Natural killer cell (primary cell): Measurements from ENCODE around the gene GCNT2. TPM values are rescaled to one million over a fixed set of nuclear protein-coding genes. Genes with fewer than 3 reads are reported as not detected.

Experiments used
- ATAC-seq, 3 donors: fragments of 150-1000 bp in 2 of 3; fragments of 200-7000 bp in 1 of 3; cut with Tn5 transposase; 1 replicate in 1 of 3; 2 replicates in 2 of 3; pipeline ENCODE4 v1.10.0; 2021; ENCODE audit warnings: mild to moderate bottlenecking in 2 of 3, moderate library complexity in 2 of 3
- DNase-seq, 2 donors: peaks; one replicate each; pipeline versions ENCODE4 v3.0.0 to v3.0.0-alpha.2; 2013 to 2021; ENCODE audit warnings: mixed read lengths in 1 of 2
- H3K27ac ChIP-seq: one replicate; pipeline ENCODE4 v1.5.1; 2013; ENCODE audit warnings: mild to moderate bottlenecking, low read length
- H3K27me3 ChIP-seq: one replicate; pipeline ENCODE4 v1.6.1; 2013; ENCODE audit warnings: low read length; ENCODE audit not compliant: control insufficient read depth, insufficient read depth
- H3K36me3 ChIP-seq: one replicate; pipeline ENCODE4 v1.6.1; 2013; ENCODE audit warnings: low read length; ENCODE audit not compliant: control insufficient read depth, insufficient read depth
- H3K4me1 ChIP-seq: one replicate; pipeline ENCODE4 v1.6.1; 2013; ENCODE audit warnings: low read length; ENCODE audit not compliant: control insufficient read depth, insufficient read depth
- H3K4me3 ChIP-seq: one replicate; pipeline ENCODE4 v1.5.1; 2013; ENCODE audit warnings: low read length
- H3K9me3 ChIP-seq: one replicate; pipeline ENCODE4 v1.6.1; 2013; ENCODE audit warnings: low read length; ENCODE audit not compliant: control insufficient read depth, insufficient read depth
- H3K27ac Mint-ChIP-seq, 2 donors: one replicate each; pipeline ENCODE4 v1.8.0; 2022; ENCODE audit warnings: mild to moderate bottlenecking in 2 of 2, mixed read lengths in 2 of 2, moderate library complexity in 1 of 2
- H3K27me3 Mint-ChIP-seq, 2 donors: one replicate each; pipeline ENCODE4 v1.8.0; 2022; ENCODE audit warnings: low read depth in 2 of 2, mixed read lengths in 2 of 2
- H3K36me3 Mint-ChIP-seq: one replicate; pipeline ENCODE4 v1.8.0; 2022; ENCODE audit warnings: mixed read lengths
- H3K4me1 Mint-ChIP-seq, 2 donors: one replicate each; pipeline ENCODE4 v1.8.0; 2022; ENCODE audit warnings: mixed read lengths in 2 of 2
- H3K4me3 Mint-ChIP-seq: one replicate; pipeline ENCODE4 v1.8.0; 2022; ENCODE audit warnings: mild to moderate bottlenecking, moderate library complexity, mixed read lengths
- H3K9me3 Mint-ChIP-seq, 2 donors: one replicate each; pipeline ENCODE4 v1.8.0; 2022; ENCODE audit warnings: mixed read lengths in 2 of 2
- CTCF ChIP-seq: fragments of 200-600 bp; IDR thresholded peaks from one replicate; pipeline ENCODE4 v1.8.0; 2022; ENCODE audit warnings: antibody characterized with exemption
- WGBS: methylation state at CpG from one replicate; pipeline ENCODE4 v1.1.7; 2013; ENCODE audit warnings: missing lambda C conversion rate; ENCODE audit not compliant: insufficient coverage; 5-methylcytosine and 5-hydroxymethylcytosine counted together
- intact Hi-C: fragments of 100-400 bp; cut with micrococcal nuclease; formaldehyde crosslinking; loops from one replicate; pipeline ENCODE4 v1.14.2; 2022
- total RNA-seq, 4 donors: library from RNA; stranded (reverse); fragments of 120-200 nt in 1 of 4; gene quantifications; one replicate each; pipeline versions ENCODE4 v1.2.3 to v1.2.4, GENCODE V29; 2013 to 2022

The GCNT2 gene
- total RNA-seq, 3 donors from 2014 or later (not counting 1 experiment from before 2014, with no cell fraction given), result 0.79 to 4.7 (median 0.80) TPM

GRCh38 chr6:10588562-10589428 is 67.6 kb downstream of the GCNT2 start:
- no peak for TF ChIP-seq CTCF
- H3K9me3 Mint-ChIP-seq, result no peaks in the 10 kb centered on the region
- ATAC-seq, result no peak
- Histone ChIP-seq H3K36me3 (no peaks in the 10 kb centered on the region), H3K4me1 (peaks cover 3% of the 10 kb centered on the region), H3K27me3 (no peaks in the 10 kb centered on the region), H3K4me3 (no peak overlapping the region), H3K27ac (no peak overlapping the region), H3K9me3 (no peaks in the 10 kb centered on the region)
- no peak overlapping the region for H3K27ac Mint-ChIP-seq
- DNase-seq, result no peak
- no peaks in the 10 kb centered on the region for H3K36me3 Mint-ChIP-seq
- intact Hi-C loops, result no loop called here
- 93% methylated on average over 7 of the region's 7 CpGs for WGBS
- no peak overlapping the region for H3K4me3 Mint-ChIP-seq
- H3K4me1 Mint-ChIP-seq, result no peaks in the 10 kb centered on the region
- H3K27me3 Mint-ChIP-seq, result peaks cover 2 to 7% of the 10 kb centered on the region in 2 donors

GRCh38 chr6:10589429-10589727 is 68.2 kb downstream of the GCNT2 start:
- H3K27me3 ChIP-seq, result no peaks in the 10 kb centered on the region
- no peaks in the 10 kb centered on the region for H3K36me3 ChIP-seq
- H3K36me3 Mint-ChIP-seq, result no peaks in the 10 kb centered on the region
- DNase-seq, result no peak
- TF ChIP-seq CTCF, result no peak
- no peak overlapping the region for H3K4me3 ChIP-seq
- ATAC-seq, result no peak
- H3K27ac Mint-ChIP-seq, result no peak overlapping the region
- intact Hi-C loops, result no loop called here
- peaks cover 3% of the 10 kb centered on the region for H3K4me1 ChIP-seq
- no peaks in the 10 kb centered on the region for H3K9me3 ChIP-seq
- H3K4me3 Mint-ChIP-seq, result no peak overlapping the region
- H3K9me3 Mint-ChIP-seq, result no peaks in the 10 kb centered on the region
- H3K27me3 Mint-ChIP-seq, result peaks cover 2 to 7% of the 10 kb centered on the region in 2 donors
- 100% methylated on average over 2 of the region's 2 CpGs for WGBS
- H3K4me1 Mint-ChIP-seq, result no peaks in the 10 kb centered on the region
- H3K27ac ChIP-seq, result no peak overlapping the region

DNA sequence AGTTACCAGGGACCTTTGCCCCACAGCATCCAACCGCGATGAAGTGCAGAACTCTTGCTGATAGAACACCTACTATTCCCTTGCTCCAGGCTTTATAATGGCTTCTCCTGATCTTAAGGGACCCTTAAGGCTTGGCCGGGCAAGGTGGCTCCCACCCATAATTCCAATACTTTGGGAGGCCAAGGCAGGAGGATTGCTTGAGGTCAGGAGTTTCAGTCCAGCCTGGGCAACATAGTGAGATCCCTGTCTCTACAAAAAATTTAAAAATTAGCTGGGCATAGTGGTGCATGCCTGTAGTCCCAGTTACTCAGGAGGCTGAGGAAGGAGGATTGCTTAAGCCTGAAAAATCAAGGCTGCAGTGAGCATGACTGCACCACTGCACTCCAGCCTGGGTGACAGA is 68.8 kb downstream of the GCNT2 start:
- DNase-seq (no peak), ATAC-seq (no peak)
- Mint-ChIP-seq H3K4me1 (no peaks in the 10 kb centered on the region), H3K27ac (no peak overlapping the region), H3K9me3 (no peaks in the 10 kb centered on the region), H3K27me3 (peaks cover 2 to 6% of the 10 kb centered on the region in 2 donors), H3K36me3 (no peaks in the 10 kb centered on the region), H3K4me3 (no peak overlapping the region)
- H3K4me3 ChIP-seq, result no peak overlapping the region
- 100% methylated on average over 3 of the region's 3 CpGs for WGBS
- peaks cover 3% of the 10 kb centered on the region for H3K4me1 ChIP-seq
- no peaks in the 10 kb centered on the region for H3K36me3 ChIP-seq
- H3K9me3 ChIP-seq, result no peaks in the 10 kb centered on the region
- H3K27me3 ChIP-seq, result no peaks in the 10 kb centered on the region
- no peak overlapping the region for H3K27ac ChIP-seq
- intact Hi-C loops, result no loop called here
- TF ChIP-seq CTCF, result no peak
